Activated naive CD8-positive, alpha-beta T cell treated with anti-CD3 and anti-CD28 coated beads, Interleukin-2, amount 50 U/mL, for 24 hours (primary cell): ENCODE measurements around the gene RCSD1.

Experiments
- ATAC-seq: fragments of 150-1000 bp; cut with Tn5 transposase; one replicate; pipeline ENCODE4 v1.10.0; 2021
- DNase-seq: peaks from one replicate; pipeline ENCODE4 v3.0.0; 2021
- H3K27ac Mint-ChIP-seq: one replicate; pipeline ENCODE4 v1.8.0; 2021; ENCODE audit warnings: mild to moderate bottlenecking, mixed read lengths
- H3K27me3 Mint-ChIP-seq: one replicate; pipeline ENCODE4 v1.8.0; 2021; ENCODE audit warnings: mixed read lengths
- H3K36me3 Mint-ChIP-seq: one replicate; pipeline ENCODE4 v1.8.0; 2021; ENCODE audit warnings: low read depth, mixed read lengths
- H3K4me1 Mint-ChIP-seq: one replicate; pipeline ENCODE4 v1.8.0; 2021; ENCODE audit warnings: mixed read lengths
- H3K4me3 Mint-ChIP-seq: one replicate; pipeline ENCODE4 v1.8.0; 2021; ENCODE audit warnings: mild to moderate bottlenecking, moderate library complexity, mixed read lengths
- H3K9me3 Mint-ChIP-seq: one replicate; pipeline ENCODE4 v1.8.0; 2021; ENCODE audit warnings: mixed read lengths

The RCSD1 gene

DNA sequence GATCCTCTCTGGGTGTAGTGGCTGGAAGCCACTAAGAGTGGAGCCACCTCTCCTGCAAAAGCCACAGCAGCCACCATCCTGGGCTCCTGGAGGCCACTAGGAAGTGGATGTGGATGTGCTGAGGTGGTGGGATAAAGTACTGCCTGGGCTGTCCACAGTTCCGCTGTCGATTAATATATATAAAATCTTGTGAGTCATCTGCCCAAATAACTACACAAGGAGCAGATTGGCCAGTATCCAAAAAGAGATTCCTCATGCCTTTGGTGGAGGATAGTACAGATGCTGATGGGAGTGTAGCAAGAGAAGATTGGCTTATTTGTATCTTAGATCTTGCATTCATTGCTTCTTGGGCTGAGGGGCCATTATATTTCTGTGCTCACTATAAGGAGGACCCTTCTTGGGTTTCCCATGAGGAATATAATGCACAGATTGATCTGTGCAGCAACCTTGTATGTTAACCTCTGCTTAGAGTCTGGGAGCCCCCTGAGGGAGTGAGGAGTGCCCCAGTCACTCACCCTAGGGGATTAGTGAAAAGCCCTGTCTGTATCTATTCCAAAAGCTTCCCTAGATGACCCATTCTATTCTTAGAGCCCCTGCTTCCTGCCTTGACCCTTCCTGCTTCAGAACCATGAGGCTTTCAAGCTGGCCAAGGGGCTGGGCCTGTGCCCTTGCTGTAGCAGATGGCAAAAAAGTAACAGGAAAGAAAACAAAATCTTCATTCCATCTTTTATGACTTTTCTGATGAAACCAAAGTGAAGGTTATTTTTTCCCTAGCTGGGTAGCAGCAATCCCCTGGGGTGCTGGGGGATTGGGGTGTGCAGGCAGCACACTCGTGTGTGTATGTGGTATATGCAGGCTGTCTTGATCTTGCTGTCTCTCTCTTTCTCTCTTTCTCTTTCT, 31.7 kb downstream of the RCSD1 start:
- DNase-seq (no peak), ATAC-seq (no peak)
- Mint-ChIP-seq H3K27ac (peak overlapping the region; percentile 3), H3K36me3 (peaks cover 22% of the 10 kb centered on the region), H3K4me1 (peaks cover 73% of the 10 kb centered on the region), H3K27me3 (no peaks in the 10 kb centered on the region), H3K9me3 (no peaks in the 10 kb centered on the region), H3K4me3 (no peak overlapping the region)

GRCh38 chr1:167663002-167663772, 33.2 kb downstream of the RCSD1 start:
- no peak for ATAC-seq

GRCh38 chr1:167665469-167665868, 35.4 kb downstream of the RCSD1 start:
- Mint-ChIP-seq H3K4me3 (no peak overlapping the region), H3K27ac (no peak overlapping the region), H3K4me1 (peaks cover 77% of the 10 kb centered on the region), H3K36me3 (peaks cover 16% of the 10 kb centered on the region), H3K9me3 (no peaks in the 10 kb centered on the region), H3K27me3 (no peaks in the 10 kb centered on the region)
- ATAC-seq: no peak
- no peak for DNase-seq

More at GRCh38 chr1:167663002-167663772, 33.2 kb downstream of the RCSD1 start:
- no peak overlapping the region for H3K4me3 Mint-ChIP-seq
- H3K27me3 Mint-ChIP-seq: no peaks in the 10 kb centered on the region
- H3K27ac Mint-ChIP-seq: peak overlapping the region; percentile 44
- no peaks in the 10 kb centered on the region for H3K9me3 Mint-ChIP-seq
- peaks cover 20% of the 10 kb centered on the region for H3K36me3 Mint-ChIP-seq
- no peak for DNase-seq
- peaks cover 77% of the 10 kb centered on the region for H3K4me1 Mint-ChIP-seq

DNA sequence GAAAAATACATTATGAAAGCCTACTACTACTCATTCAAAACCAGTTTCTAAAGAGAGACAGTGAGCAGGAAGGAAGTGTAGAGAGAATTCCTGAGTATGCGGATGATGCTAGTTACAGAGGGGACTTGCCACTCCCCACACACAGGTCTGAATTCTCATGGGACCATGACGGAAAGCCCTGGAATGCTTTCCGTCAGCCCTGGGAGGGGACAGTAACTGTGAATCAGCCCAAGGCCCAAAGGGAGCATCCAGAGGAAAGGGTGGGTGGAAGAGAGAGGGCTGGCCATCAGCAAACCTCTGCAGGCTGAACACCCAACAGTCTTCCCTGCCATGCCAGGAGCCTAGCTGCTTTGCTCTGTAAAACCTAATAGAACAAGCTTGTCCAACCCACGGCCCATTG, 36.4 kb downstream of the RCSD1 start:
- ATAC-seq (no peak), DNase-seq (no peak)
- Mint-ChIP-seq H3K4me3 (no peak overlapping the region), H3K27me3 (no peaks in the 10 kb centered on the region), H3K27ac (peak overlapping the region; percentile 52), H3K4me1 (peaks cover 80% of the 10 kb centered on the region), H3K36me3 (peaks cover 21% of the 10 kb centered on the region), H3K9me3 (no peaks in the 10 kb centered on the region)

- Mint-ChIP-seq H3K27me3 (no peaks in the 10 kb centered on the region), H3K27ac (peak overlapping the region; percentile 70), H3K4me1 (peaks cover 78% of the 10 kb centered on the region), H3K4me3 (no peak overlapping the region), H3K36me3 (peaks cover 30% of the 10 kb centered on the region), H3K9me3 (no peaks in the 10 kb centered on the region)
- no peak for ATAC-seq
- DNase-seq: no peak
Measured at GRCh38 chr1:167667536-167667935, 37.5 kb downstream of the RCSD1 start.

DNA sequence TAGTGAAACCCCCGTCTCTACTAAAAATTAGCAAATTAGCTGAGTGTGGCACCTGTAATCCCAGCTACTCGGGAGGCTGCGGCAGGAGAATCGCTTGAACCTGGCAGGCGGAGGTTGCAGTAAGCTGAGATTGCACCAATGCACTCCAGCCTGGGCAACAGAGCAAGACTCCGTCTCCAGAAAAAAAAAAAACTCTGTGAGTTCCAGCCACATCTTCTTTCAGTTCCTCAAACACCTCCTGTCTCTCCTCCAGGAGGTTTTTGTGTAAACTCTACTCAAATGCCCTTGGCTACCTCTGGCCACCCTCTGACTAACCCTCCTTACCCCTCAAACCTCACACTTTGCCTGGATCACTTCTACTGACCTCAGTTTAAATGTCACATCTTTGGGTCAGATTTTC, 38.1 kb downstream of the RCSD1 start:
- Mint-ChIP-seq H3K36me3 (peaks cover 34% of the 10 kb centered on the region), H3K4me1 (peaks cover 77% of the 10 kb centered on the region), H3K27ac (peak overlapping the region; percentile 70), H3K4me3 (no peak overlapping the region), H3K27me3 (no peaks in the 10 kb centered on the region), H3K9me3 (no peaks in the 10 kb centered on the region)
- ATAC-seq (no peak), DNase-seq (no peak)

DNA sequence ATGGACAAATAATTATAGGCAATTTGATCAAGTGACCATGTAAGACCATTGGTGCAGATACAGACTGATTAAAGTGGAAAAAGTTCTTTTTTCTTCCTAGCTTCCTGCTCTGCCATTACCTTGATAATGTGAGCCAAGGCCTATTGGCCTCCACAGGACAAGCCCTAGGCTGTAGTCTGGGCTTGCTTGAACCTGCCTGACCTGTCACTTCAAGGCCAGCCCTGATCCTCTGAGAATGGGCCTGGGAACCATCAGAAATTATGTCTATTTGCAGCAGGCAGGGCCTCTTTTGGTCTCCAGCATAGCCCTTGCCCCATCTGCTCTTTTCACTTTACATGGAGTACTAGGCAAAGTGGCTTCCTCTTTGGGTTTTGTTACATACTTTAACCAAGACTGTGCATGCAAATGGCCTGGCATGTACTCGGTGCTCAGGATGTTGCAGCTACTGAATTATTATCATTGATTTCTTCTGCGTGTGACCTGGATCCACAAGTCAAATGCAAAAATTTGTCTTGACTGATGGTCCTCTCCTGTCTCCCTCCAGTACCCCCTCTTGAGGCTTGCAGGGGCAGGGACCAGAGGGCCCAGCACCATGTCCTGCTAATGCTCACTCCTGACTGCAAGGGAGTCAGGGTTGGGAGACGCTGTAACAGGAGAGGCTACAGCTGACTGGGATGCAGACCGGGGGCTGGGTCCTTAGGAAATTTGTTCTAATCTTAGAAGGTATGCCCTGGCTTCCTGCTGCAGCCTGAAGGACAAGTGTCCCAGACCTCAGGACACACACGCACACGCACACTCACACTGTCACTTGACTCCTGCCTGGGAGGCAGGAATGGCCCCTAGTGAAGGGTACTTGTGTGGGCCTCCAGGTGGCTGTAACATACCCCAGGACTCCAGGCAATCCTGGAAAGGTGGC, 39.4 kb downstream of the RCSD1 start:
- peaks cover 40% of the 10 kb centered on the region for H3K36me3 Mint-ChIP-seq
- H3K27me3 Mint-ChIP-seq: no peaks in the 10 kb centered on the region
- no peaks in the 10 kb centered on the region for H3K9me3 Mint-ChIP-seq
- DNase-seq (no peak), ATAC-seq (no peak)
- no peak overlapping the region for H3K4me3 Mint-ChIP-seq
- H3K4me1 Mint-ChIP-seq: peaks cover 78% of the 10 kb centered on the region
- H3K27ac Mint-ChIP-seq: no peak overlapping the region

- H3K27ac Mint-ChIP-seq: peak overlapping the region; percentile 40
- no peak overlapping the region for H3K4me3 Mint-ChIP-seq
- no peaks in the 10 kb centered on the region for H3K27me3 Mint-ChIP-seq
- H3K36me3 Mint-ChIP-seq: peaks cover 41% of the 10 kb centered on the region
- no peaks in the 10 kb centered on the region for H3K9me3 Mint-ChIP-seq
- no peak for DNase-seq
- ATAC-seq: no peak
- peaks cover 80% of the 10 kb centered on the region for H3K4me1 Mint-ChIP-seq
Measured at GRCh38 chr1:167670563-167670962, 40.5 kb downstream of the RCSD1 start.

- H3K27ac Mint-ChIP-seq: peak overlapping the region; percentile 36
- no peaks in the 10 kb centered on the region for H3K27me3 Mint-ChIP-seq
- no peak overlapping the region for H3K4me3 Mint-ChIP-seq
- no peak for DNase-seq
- no peak for ATAC-seq
- H3K36me3 Mint-ChIP-seq: peaks cover 40% of the 10 kb centered on the region
- peaks cover 71% of the 10 kb centered on the region for H3K4me1 Mint-ChIP-seq
- H3K9me3 Mint-ChIP-seq: no peaks in the 10 kb centered on the region
Measured at GRCh38 chr1:167671727-167672511, 41.9 kb downstream of the RCSD1 start.

DNA sequence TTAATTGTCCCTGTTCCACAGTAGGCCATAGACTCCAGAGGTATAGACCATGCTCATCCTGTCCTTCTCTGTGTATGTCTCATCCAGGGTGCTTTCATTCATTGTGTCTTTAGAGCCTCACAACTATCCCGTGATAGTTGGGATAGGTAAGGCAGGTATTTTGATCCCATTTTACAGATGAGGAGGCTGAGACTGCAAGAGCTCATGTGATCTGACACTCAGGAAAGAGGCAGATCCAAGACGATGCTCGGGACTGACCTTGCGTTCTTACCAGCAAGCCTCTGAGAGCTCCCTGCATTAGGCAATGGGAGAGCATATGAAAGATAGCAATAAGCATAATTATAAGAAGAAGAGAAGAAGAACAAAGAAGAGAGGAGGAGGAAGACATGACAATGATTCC, 42.8 kb downstream of the RCSD1 start:
- peak overlapping the region; percentile 64 for H3K27ac Mint-ChIP-seq
- H3K9me3 Mint-ChIP-seq: no peaks in the 10 kb centered on the region
- ATAC-seq (no peak), DNase-seq (no peak)
- peaks cover 40% of the 10 kb centered on the region for H3K36me3 Mint-ChIP-seq
- no peaks in the 10 kb centered on the region for H3K27me3 Mint-ChIP-seq
- H3K4me1 Mint-ChIP-seq: peaks cover 62% of the 10 kb centered on the region
- no peak overlapping the region for H3K4me3 Mint-ChIP-seq

GRCh38 chr1:167673265-167673664, 43.2 kb downstream of the RCSD1 start:
- H3K27me3 Mint-ChIP-seq: no peaks in the 10 kb centered on the region
- peaks cover 39% of the 10 kb centered on the region for H3K36me3 Mint-ChIP-seq
- H3K4me1 Mint-ChIP-seq: peaks cover 58% of the 10 kb centered on the region
- H3K27ac Mint-ChIP-seq: peak overlapping the region; percentile 2
- DNase-seq (no peak), ATAC-seq (peak; percentile 50)
- no peak overlapping the region for H3K4me3 Mint-ChIP-seq
- no peaks in the 10 kb centered on the region for H3K9me3 Mint-ChIP-seq

- Mint-ChIP-seq H3K36me3 (peaks cover 35% of the 10 kb centered on the region), H3K27ac (no peak overlapping the region)
Measured at GRCh38 chr1:167674156-167674555, 44.1 kb downstream of the RCSD1 start.

GRCh38 chr1:167675440-167675839, 45.4 kb downstream of the RCSD1 start:
- Mint-ChIP-seq H3K9me3 (no peaks in the 10 kb centered on the region), H3K27me3 (no peaks in the 10 kb centered on the region), H3K4me1 (peaks cover 38% of the 10 kb centered on the region), H3K27ac (no peak overlapping the region), H3K36me3 (peaks cover 35% of the 10 kb centered on the region), H3K4me3 (no peak overlapping the region)
- DNase-seq (no peak), ATAC-seq (no peak)

More at GRCh38 chr1:167674156-167674555, 44.1 kb downstream of the RCSD1 start:
- Mint-ChIP-seq H3K4me3 (no peak overlapping the region), H3K27me3 (no peaks in the 10 kb centered on the region), H3K9me3 (no peaks in the 10 kb centered on the region), H3K4me1 (peaks cover 49% of the 10 kb centered on the region)
- ATAC-seq: no peak
- no peak for DNase-seq
